ENCODE data around the gene BAIAP2L2.

BAIAP2L2 gene

DNA sequence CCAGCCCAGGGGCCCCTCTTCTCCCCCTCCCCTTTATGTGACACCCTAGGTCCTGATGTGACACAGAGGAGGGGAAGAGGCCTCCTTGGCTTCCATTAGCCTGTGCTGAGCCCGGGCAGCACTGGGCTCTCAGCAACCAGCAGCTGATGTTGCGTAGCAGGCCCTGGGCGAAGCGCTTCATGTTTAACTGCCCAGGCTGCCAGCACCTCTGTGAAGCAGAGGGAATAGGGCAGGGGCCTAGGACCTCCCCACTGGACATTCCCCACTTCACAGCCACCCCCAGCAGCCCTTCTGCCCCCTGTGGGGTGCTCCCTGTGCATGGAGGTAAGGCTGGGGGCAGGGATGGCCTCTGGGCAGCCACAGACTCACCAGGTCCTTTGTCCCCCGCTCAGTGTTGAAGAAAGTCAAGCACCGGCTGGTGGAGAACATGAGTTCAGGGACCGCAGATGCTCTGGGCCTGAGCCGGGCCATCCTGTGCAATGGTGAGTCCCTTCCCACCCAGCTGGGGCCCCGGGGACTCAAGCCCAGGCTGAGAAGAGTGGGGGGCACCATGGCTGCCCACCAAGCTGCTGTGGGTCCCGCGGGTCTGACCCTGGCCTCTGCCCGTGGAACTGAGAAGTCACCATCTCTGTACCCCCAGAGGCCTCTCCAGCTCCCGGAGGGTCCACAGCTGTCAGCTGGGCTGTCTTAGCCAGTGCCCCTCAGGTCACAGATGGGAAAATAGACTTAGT, 41.7 kb downstream of the BAIAP2L2 start:
- no peak for DNase-seq (ENCODE audit: low read depth)

DNA sequence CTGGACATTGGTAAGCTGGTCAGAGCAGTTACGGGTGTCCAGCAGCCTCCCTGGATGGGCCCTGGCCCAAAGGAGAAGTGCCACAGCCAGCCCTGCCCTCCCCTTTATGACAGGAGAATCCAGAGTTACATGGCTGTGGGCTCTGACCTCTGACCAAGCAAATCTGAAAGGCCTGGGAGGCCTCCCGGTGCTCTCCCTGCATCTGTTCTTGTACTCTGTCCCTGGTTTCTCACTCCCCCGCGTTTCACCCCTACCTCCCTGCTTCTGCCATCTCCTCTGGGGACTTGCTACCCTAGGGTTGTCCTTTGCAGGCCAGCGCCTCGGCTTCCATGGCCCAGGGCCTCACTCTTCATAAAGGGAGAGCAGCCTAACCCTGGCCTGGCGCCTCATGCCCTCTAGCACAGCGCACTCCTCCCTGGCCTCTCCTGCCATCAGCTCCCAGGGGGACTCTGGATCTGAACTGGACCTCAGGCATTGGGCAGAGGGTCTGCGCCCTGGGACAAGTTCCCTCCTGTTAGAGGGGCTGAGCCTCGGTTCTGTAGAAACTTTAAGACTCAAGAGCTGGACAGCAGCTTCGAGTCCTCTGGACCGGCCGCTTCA, 42.6 kb downstream of the BAIAP2L2 start:
- no peak for DNase-seq (ENCODE audit: low read depth)

DNA sequence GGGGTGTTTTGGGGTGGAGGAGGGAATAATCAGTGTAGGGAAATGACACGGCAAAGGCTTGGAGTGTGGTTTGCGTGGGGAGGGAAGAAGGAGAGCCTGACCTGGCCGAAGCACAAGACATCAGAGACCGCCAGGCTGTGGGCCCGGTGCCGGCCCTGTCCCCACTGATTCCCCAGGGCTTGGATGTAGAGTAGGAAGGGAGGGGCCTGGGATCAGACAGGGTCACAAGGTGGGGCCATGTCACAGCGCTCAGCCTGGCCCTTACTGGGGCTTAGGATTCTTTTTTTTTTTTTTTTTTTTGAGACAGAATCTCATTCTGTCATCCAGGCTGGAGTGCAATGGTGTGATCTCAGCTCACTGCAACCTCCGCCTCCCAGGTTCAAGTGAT, 43.5 kb downstream of the BAIAP2L2 start:
- DNase-seq (ENCODE audit: low read depth): no peak

DNA sequence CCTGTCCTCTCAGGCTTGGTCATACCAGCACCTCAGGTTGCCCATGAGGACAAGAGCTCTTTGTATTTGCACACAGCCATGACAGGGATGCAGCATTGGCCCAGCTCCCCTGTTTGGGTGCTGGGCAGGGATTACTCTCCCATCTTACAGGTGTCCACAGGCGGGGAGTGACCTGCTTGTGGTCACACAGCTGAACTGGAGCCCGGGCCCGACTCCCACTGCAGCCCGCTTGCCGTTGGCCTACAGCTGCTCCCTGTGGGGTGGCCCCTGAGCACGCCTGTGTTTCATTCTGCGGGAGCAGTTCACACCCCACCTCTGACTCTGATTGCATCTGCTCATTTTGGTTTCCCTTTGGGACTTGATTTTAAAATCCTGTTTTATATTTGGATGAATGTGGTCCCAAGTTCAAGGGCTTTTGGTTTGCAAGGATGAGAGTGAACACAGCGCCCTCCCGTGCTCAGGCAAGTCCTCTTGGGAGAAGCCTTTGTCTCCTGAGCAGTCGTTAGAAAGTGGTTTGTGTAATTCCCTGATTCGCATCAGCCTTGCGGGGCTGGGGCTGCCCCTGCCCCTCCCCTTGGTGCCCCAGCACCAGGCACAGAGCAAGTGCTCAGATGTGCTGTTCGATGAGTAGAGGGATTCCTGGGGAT, 44.0 kb downstream of the BAIAP2L2 start:
- no peak for DNase-seq (ENCODE audit: low read depth)

DNA sequence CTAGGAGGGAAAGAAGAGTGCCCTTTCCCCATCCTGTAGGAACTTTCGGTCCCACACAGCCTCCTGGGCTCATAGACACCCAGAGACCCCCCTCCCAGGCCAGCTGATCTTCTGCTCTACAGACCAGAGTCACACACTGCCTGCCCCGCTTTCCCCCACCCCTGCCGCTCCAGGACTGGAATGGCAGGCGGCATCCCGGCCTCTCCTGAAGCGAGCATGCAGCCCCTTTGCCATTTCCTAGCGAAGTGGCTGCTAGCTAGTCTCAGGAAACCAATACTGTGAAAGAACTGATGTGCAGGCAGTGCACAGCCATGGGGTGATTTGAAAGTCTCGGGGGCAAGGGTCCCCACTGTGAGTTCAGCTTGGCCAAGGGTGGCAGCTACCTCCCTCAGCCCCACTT, 44.9 kb downstream of the BAIAP2L2 start:
- no peak for DNase-seq (ENCODE audit: low read depth)

DNA sequence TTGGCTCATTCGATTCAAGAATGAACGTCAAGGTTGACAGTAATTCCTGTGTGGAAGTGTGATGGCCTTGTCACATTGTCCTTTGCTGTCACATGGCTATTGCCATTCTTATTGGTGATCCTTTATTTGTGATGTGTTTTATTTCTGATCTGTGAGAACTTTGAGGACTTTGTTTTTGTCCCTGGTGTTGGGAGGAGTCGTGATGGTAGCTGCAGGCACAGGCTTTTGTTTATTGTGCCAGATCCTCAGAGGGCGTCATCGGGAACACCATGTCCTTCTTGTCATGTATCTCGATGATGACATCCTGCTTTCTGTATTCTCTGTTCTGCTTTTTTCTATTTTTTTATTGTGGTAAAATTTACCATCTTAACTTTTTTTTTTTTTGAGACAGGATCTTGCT, 47.7 kb downstream of the BAIAP2L2 start:
- DNase-seq (ENCODE audit: low read depth): no peak

DNA sequence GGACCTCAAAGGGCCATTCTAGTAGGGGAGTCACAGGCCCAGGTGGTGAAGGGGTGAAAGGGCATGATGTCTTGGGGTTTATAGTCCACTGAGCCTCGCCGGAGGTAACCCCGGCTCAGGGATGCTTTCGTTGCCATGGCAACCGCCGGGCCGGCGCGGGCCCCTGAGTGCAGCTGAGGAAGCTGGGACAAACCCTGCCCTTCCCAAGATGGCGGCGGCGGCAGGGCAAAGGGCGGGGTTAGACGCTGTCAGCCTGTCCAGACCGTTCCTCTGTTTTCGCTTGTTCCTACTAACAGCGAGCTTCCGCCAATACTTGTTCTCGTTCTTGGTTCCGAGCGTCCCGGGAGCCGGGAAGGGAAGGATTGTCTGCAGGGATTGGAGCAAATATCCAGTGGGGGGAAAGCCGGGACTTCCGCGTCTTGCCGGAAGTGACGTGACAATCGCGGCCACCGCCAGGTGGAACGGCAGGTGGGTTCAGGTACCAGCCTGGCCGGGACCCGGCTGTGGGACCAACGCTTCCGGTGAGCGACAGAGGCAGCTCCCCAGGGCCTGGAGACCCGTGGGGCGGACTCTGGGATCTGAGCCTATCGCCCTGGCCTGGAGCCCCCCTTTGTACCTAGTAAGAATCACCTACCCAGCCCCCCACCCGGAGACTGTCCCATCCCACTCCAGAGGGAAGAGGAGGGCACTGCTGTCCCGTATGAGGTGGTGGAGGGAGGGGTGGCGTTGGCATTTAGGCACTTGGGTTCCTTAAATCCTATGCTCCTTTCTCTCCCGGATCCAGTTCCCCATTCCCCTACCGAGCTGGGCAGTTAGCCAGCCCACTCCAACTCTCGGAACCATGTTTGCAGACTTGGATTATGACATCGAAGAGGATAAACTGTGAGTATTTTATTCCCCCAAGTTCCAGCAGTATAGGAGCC, 53.3 kb downstream of the BAIAP2L2 start, which contains the start of gene PICK1:
Gene PICK1, plus strand, starts transcription at position 436 of the 923 bp plus-strand sequence. Its CDS starts 406 bp downstream, at position 842.
- DNase-seq (ENCODE audit: low read depth): peak; percentile 72

DNA sequence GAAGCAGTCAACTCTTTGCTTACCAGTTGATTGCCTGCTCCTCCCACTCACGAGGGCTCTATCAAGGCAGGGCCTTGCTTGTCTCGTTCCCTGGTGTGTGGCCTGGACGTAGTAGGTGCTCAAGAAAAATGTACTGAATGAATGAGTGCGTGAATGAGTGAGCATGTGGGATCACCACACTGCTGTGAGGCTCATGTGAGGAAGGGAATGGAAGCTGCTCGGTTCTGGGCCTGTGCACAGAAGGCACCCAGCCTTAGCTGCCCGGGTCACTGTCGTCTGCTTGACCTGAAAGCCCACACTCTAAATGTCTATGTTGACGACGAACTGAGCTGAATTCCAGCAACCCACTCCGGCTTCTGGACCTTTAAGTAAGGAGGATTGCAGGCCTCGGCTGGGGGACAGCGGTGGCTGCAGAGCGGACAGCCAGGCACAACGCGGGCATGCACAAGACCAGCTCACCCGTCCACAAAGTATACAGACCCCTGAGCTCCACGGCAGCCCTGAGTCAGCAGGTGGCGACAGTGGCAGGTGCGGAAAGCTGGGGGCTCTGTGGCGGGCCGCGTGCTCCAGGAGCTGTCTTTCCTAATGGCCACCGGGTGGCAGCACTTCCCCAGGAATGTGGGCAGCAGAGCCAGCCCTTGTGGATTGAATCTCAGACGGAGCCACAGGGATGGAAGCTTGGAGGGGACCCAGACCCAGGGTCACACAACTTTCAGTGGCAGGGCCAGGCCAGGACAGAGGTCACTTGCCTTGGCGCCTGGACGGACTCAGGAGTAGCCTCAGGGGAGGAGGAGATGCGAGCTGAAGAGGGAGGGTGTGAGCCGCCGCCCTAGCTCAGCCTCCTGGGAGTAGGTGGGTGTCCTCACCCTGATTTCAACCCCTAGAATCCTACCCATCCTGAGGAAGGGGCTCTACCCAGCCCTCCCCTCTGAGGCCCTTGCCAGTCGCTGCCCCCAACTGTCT, 58.3 kb downstream of the BAIAP2L2 start:
- DNase-seq (ENCODE audit: low read depth): peak; percentile 68

DNA sequence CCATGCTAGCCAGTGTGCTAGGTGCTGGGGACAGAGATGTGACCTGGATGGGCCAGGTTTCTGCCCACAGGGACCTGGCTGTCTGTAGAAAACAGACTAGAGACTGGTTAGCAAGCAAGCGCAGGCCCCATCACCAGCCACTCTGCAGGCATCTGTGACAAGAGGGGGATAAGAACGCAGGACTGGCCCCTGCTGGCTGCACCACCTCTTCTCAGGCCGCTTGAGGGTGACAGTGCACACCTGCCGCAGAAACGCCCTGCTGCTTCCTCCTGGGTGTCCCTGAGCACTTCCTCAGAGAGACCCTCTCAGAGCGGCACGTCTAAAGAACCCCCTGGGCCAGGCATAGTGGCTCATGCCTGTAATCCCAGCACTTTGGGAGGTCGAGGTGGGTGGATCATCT, 59.2 kb downstream of the BAIAP2L2 start:
- no peak for DNase-seq (ENCODE audit: low read depth)

DNA sequence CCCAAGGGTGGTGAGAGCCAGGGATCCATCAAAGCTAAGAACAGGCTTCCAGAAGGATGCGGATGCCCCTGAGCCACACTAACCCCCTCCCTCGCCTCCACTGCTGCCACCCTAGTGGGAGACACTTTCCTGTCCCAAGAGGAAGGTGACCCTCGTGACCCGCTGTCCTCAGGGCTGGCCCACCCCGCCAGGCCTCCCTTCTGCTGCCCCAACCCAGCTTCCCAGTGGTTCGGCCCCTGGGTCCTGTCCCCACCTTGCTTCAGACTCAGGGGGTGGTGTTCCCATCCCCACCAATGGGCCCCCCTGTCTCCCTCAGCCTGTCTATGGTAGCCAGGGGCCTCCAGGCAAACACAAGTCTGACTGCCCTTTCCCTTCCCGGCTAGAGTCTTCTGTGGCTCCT, 59.8 kb downstream of the BAIAP2L2 start:
- no peak for DNase-seq (ENCODE audit: low read depth)

DNA sequence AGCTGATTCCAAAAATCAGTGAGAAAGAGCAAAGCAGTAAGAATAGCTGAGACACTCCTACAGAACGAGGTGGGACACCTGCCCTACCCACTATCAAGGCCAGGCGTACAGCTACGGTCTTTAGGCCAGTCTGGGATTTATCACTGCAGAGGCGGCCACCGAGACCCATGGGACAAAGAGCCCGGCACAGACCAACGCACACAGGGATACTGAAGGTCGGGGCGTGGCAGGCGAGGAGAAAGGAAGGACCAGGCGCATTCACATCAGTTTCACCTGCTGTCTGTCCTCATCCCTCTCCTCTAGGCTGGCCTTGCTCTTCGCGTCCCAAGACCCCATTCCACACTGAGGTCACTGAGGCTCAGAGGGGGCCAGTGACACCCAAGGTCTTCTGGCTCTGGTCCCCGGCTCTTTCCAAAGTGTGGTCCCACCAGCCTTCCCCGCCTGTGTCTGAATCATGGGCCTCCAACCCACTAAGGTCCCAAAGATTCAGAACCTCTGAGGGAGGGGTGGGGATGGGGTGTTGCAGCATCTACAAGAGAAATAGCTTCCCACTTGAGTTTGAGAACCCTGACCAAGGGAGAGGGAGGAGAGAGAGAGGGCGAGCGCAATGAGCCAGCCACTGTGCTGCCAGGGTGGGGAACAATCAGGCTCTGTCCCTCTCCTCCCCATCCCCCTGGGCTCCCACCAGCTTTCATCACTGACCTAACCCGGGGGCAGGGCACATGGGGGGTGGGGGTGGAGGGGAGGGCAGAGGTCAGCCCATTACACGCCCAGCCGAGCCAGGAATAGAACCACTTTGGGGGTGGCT, 60.5 kb downstream of the BAIAP2L2 start:
- DNase-seq (ENCODE audit: low read depth): no peak

DNA sequence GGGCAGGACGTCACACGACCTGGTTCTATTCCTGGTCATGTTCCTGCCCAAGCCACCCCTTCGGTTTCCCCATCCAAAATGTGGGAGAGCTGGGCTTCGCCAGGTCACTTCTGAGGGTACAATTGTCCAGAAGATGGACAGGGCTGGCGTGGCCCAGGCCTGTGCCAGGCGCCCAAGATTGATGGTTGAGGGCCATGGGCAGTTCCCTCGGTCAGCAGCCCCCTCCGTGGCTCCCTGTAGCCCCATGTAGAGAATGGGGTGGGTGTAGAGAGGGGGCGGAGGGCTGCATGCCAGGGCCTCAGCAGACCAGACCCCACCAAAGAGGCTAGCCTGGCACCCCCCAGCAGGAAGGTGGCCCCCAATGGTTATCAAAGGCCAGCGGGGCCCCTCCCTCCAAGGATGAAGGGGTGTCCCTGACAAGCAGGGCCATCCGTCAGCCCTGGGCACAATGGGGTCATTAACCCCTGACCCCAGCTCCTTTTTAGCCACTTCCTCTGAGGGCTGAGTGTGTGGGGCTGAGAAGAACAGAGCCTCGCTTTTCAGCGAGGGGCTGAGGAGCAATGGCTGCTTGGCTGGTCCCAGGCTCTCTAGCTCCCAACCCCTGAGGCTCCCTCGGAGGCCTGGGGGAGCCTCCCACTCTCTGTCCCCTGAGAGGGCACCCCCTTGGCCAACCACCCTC, 64.3 kb downstream of the BAIAP2L2 start:
- no peak for DNase-seq (ENCODE audit: low read depth)

DNA sequence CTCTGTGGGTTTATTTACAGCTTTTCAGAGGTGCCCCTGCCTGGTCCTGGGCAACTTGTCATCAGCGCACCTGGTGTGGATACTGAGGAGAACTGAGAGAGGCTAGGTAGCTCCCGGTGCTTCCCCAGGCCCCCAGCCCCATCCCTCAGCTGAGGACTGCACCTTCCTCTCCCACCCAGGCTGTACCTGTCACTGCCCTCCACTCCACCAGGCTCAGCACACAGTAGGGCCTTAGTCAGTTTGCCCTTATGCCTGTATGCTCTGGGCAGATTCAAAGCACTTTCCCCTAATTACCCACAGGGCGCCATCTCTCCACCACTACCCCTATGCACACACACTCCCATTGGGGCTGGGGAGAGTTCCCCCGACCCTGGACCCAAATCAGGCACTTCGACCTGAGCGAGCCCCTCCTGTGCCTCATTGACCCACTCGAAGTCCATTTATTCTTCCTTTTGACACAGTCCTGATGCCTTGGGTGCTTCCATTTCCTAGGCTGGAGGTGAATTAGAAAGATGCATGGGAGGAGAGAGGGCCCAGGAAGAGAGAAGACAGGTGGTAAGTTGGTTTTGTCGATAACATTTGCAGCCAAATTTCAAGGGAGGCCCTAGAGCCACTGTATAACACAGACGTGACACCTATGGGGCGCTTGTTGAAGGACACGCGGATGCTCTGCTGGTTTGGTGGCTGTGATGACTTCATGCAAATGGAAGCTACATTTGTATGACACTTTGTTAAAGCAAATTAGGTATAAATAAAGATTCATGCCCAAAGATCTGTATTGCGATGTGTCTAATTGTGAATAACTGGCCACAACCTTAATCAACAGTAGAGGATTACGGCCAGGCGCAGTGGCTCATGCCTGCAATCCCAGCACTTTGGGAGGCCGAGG, 67.1 kb downstream of the BAIAP2L2 start:
- DNase-seq (ENCODE audit: low read depth): no peak

DNA sequence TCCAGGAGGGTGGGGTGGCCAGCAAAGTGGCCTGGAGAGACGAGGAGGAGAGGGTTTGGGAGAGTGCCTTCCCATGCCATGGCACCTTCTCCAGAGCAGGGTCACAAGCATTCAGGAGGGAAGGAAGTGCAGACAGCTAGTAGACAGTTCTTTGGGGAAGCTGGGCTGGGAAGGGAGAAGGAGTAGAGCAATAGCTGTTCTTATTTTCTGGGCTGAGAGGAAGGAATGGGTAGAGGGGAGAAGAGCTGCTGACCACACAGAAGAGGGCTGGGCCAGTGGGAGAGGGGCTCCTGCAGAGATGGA, 68.0 kb downstream of the BAIAP2L2 start:
- no peak for DNase-seq (ENCODE audit: low read depth)

DNA sequence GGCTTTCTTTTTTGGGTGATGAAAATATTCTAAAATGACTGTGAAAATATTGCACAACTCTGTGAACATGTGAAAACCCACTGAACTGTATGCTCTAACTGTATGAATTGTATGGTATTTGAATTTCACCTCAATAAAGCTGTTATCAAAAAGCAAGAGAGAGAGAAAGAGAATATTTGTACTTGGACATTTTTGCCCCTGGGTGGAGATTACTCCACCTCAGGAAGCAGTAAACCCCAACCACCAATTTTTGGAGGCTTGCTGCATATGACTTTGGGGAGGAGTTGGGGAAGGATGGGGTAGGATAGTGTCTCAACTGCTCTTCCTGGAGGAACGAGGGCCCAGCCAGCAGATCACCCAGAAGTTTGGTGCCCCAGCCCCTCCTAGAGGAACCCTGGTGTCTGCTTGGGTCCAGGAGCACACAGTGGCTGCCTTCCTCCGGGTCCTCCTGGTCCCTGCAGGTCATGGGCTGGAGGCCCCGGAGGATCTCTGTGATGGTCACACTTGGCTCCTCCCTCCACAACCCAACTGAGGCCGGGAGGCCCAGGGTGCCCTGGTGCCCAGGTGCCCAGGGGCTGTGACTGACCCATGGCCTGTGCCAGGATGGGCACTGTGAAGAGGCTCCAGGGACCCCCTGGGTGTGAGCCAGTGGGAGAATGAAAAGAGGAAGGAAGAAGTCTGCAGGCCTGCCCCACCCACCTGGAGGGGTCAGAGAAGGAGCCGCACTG, 68.6 kb downstream of the BAIAP2L2 start:
- no peak for DNase-seq (ENCODE audit: low read depth)

DNA sequence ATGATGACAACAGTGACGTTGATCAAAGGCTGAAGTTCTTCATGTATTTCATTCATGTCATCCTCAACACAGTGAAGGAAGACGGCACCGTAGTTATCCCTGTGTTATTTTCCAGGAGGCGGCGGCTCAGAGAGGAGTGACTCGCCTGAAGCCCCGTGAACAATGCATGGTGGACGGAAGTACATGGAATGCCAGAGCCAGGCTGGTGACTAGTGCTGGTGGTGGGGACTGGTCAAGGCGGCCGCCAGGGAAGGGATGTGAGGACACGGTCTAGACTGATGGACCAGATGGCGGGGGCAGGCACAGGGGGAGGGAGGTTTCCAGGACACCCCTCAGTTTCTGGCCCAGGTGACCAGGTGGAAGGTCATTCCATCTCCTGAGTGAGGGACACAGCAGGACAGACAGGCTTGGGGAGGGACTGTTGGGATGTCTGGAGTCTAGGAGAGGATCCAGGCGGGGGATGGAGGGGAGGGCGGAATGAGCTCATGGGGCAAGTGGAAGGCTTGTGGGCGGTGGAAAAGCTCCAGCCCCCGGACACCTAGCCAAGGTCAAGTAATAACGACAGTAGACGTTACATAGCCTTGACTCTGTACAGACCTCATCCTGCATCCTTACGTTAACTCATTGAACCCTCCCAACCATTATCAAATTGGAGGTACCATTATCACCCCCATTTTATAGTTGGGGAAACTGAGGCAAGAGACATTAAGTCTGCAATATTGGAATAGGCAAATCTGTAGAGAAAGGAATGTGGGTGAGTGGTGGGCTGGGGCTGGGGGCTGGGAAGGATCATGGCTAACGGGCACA, 69.3 kb downstream of the BAIAP2L2 start:
- no peak for DNase-seq (ENCODE audit: low read depth)
